ENCODE results near the gene PTMS.

The PTMS gene

GRCh38 chr12:6772726-6773589, 6.8 kb downstream of the PTMS start:
- DNase-seq = no peak

GRCh38 chr12:6773590-6774351, 7.6 kb downstream of the PTMS start:
- no peak for DNase-seq

- no peak for DNase-seq
Observed at GRCh38 chr12:6774499-6775062, 8.4 kb downstream of the PTMS start.

- DNase-seq = no peak
Observed at GRCh38 chr12:6775185-6776174, 9.3 kb downstream of the PTMS start.

DNA sequence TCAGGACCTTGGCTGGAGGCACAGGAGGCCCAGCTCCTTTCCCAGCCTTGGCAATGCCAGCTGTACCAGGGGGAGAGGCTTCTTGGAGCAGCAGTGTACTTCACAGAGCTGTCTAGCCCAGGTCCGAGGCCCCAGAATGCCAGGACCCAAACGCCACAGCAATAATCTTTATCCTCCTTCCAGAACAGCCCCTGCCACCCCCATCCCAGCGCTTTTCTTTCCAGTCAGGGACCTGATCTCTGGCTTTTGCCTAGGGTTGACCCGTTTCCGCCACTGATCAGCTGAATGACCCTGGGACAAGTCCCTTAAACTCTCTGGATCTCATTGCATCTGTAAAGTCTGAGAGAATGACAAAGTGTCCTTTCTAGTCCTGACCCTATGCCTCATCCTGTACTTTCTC, 11.2 kb downstream of the PTMS start:
- DNase-seq = no peak

GRCh38 chr12:6778217-6778573, 12.0 kb downstream of the PTMS start:
- DNase-seq = peak; percentile 16

DNA sequence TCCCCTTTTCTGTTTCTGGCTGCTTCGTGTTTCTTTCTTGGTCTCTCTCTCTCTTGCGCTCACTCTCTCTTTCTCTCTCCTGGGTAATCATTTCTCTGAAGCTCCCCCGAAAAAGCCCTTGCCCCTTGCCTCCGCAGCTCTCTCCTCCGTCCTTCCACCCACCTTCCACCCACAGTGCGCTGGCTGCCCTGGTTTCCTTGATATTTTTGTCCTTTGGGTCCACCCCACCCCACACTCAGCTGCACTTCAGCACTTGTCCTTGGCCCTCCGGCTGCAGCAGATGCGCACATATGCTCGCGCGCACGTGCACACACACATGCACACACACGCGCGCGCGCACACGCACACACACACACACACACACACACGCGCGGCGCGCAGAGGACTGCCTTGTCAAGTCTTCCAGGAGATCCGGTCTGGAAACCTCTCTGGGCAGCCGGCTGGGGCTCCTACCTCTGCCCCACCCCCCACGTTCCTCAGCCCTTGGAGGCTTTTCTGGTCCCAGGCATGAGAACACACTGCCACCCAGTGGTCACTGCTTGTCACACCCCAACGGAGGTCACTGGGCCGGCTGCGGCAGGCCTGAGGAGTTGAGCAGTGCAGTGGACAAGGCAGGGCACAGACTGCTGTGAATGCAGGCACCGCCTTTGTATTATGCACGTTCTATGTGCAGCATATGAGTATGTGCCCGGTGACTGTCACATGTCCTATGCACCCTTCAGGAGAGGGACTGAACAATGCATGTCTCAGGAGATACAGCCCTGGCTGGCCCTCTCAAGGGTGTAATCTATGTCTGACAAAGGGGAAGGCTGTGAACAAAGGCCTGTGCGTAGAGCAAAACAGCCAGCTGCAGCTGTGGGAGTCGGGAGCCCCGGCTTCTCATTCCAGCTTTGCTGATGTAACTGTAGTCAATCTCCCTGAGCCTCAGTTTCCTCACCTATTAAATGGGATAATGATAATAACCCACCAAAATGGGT, 12.7 kb downstream of the PTMS start:
- peak; percentile 94 for DNase-seq

- DNase-seq = no peak
Observed at GRCh38 chr12:6779708-6780432, 13.7 kb downstream of the PTMS start.

- no peak for DNase-seq
Observed at GRCh38 chr12:6780573-6780972, 14.4 kb downstream of the PTMS start.

- no peak for DNase-seq
Observed at GRCh38 chr12:6782119-6782518, 16.0 kb downstream of the PTMS start.

- DNase-seq = no peak
Observed at GRCh38 chr12:6782850-6783566, 16.8 kb downstream of the PTMS start.

- DNase-seq = no peak
Observed at GRCh38 chr12:6783828-6784227, 17.7 kb downstream of the PTMS start.

DNA sequence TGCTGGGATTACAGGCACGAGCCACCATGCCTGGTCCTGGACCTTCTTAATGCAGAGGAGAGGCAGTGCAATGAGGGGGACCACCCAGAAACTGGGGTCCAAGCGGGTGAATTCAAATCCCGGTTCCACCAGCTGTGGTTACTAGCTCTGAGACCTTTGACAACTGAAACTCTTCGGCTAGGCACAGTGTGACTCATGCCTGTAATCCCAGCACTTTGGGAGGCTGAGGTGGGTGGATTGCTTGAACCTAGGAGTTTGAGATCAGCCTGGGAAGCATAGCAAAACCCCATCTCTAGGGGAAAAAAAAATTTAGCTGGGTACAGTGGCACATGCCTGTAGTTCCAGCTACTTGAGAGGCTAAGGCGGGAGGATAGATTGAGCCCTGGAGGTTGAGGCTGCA, 18.1 kb downstream of the PTMS start:
- DNase-seq = no peak

- no peak for DNase-seq
Observed at GRCh38 chr12:6784761-6785160, 18.6 kb downstream of the PTMS start.

- no peak for DNase-seq
Observed at GRCh38 chr12:6786416-6787094, 20.4 kb downstream of the PTMS start.

GRCh38 chr12:6787309-6787708, 21.1 kb downstream of the PTMS start:
- no peak for DNase-seq

DNA sequence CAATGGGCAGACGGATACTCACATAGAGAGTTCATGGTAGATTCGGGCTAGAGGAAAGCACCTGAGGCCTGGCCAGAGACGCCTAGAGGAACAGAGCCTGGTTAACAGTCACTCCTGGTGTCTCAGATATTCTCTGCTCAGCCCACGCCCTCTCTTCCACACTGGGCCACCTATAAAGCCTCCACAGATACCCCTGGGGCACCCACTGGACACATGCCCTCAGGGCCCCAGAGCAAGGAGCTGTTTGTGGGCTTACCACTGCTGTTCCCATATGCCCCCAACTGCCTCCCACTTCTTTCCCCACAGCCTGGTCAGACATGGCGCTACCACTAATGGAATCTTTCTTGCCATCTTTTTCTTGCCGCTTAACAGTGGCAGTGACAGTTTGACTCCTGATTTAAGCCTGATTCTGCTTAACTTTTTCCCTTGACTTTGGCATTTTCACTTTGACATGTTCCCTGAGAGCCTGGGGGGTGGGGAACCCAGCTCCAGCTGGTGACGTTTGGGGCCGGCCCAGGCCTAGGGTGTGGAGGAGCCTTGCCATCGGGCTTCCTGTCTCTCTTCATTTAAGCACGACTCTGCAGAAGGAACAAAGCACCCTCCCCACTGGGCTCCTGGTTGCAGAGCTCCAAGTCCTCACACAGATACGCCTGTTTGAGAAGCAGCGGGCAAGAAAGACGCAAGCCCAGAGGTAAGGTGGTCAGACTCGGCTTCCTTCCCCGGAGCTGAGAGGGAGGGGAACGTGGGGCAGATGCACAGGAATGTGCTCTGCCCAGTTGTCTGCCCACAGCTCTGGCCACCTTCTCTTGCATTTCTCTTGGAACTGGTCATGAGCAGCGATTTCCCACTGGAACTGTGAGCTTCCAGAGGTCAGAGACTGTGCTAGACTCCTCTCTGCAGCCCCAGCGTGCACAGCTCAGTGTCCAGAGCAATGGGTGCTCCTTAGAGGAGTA, 23.1 kb downstream of the PTMS start, which contains the start of gene CD4:
TSS of gene CD4 (plus strand) at position 557 of the 953 bp plus-strand sequence. CDS start 10,611 bp downstream, outside the sequence.
- DNase-seq = no peak

Measured in EL (cell line).